IPS DF 4.7 (cell line): ENCODE data around the gene CDH4.

Source experiments
- DNase-seq: peaks from one replicate; pipeline ENCODE4 v3.0.0-alpha.2; 2013; ENCODE audit warnings: low spot score; ENCODE audit errors: extremely low read depth

Gene CDH4

GRCh38 chr20:61555566-61555965 is 303.5 kb downstream of the CDH4 start:
- no peak for DNase-seq

DNA sequence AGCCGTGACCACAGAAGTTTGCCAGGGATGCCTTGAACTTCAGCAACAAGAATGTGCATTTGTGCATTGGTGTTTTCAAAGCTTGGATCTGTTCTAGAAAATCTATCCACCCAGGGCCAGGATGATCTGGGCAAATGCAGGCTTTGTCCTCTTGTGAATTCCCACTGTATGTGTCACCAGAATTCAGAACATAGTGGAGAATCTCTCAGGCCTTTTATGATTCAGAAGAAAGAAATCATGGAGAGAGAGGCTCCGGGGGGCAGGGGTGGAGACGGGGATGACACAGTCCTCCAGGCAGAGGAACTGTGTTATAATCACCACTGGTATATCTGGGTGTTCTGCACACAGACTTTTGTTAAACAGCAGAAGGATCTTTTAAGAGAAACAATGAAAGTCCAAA is 304.1 kb downstream of the CDH4 start:
- no peak for DNase-seq

DNA sequence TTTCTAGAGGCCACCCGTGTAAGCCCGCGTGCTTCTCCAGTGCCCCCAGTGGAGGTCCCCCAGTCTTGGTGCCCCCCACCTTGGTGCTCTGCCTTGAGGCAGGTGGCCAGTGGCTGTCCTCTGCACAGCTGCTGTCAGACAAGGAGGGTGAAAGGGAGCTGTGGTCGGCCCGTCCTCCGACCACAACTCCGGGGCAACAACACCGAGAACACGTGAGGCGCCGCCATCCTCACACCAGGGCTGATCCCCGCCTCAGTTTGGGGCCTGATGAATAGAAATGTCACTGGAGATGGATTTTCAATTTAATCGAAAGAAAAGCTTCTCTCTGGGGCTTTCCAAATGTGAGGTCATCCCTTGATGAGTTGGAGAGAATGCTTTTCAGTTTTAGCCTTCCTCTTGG is 304.6 kb downstream of the CDH4 start:
- DNase-seq, result no peak

DNA sequence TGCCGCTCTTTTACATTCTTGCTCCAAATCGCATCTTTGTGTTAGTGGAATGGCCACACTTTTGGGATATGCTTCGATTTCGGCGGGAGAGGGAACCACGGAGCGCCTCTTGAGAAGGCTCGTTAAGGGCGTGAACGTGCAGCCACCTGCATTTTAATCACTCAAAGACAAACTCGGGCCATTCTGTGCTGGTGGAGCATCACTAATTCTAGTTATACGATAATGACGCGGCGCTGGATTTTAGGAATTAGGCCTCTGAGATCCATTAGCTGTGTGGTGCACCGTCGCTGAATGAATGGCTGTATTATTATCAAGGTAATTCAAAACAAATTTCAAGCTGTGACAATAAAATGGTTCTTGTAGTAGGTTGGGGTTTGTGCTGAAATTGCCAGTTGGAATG is 305.6 kb downstream of the CDH4 start:
- no peak for DNase-seq

GRCh38 chr20:61558726-61559125 is 306.7 kb downstream of the CDH4 start:
- no peak for DNase-seq

DNA sequence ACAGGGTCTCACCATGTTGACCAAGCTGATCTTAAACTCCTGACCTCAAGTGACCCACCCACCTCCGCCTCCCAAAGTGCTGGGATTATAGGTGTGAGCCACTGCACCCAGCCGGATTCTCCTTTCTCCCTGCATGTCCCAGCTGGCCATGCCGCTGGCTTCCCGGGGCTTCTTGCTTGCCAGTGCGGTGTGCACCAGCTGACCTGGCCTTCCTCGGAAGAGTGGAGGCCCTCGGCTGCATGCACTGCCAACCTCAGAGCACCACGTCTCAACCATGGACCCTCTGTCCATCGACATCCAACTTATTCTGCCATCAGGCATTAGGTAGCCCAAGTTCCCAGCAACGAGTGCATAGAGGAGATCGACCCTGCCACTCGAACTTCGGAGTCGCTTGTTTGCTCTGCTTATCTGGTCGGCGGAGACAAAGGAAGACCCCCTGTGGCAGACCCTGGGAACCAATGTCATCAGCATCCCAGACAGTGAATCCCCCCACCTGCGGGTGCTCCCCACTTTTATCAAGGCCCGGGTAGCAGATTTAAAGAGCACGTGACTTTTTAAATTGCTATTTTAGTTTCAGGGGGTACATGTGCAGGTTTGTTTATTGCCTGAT is 307.8 kb downstream of the CDH4 start:
- DNase-seq, result no peak

DNA sequence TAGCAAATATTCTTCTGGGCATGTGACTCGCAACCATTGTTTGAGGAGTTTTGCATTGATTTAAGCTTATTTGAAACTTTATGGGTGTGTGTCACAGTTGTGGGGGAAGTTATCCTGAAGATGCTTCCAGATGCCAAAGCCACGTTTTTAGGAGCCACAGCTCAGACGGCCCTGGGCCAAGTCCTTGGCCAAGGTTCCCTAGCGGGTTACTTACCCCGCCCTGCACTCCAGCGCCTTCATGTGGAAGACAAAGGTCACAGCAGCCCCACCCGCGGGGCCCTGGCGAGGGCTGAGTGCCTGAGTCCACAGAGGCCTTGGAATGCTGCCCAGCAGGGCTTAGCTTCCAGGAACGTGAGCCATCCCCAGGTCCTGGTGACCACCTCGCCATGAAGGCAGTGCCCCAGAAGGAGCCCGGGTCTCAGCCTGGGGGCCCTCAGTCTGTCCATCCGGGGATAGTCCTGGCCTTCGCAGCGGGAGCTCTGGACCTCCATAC is 308.3 kb downstream of the CDH4 start:
- no peak for DNase-seq

DNA sequence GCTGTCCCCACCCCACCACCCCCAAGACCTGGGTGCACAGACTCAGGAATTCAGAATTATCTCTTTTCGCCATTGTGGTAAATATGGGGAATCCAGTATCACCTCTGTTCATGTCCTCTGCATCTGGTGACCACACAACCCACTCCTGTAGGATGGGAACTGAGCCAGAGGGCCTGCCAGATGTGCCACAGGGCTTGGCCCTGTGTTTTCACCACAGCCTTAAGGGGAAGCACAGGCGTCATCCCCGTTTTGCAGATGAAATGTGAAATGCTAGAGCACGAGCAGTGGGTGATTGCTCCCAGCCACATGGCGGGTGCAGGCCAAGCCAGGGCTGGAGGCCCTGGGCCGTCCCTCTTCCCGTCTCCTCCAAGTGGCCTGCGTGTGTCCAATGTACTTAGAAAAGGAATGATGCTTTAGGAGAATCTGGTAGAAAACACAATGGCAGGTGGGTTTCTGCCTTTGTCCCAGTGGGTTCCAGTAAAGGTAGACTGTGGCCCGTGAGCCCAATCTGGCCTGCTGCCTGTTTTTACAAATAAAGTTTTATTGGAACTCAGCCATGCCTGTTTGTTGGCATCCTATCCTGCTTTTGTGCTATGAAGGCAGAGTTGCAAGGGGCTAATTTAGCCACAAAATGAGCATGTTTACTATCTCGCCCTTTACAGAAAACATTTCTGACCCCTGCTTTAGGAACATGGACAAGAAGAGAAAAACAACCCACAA is 309.2 kb downstream of the CDH4 start:
- DNase-seq, result no peak

DNA sequence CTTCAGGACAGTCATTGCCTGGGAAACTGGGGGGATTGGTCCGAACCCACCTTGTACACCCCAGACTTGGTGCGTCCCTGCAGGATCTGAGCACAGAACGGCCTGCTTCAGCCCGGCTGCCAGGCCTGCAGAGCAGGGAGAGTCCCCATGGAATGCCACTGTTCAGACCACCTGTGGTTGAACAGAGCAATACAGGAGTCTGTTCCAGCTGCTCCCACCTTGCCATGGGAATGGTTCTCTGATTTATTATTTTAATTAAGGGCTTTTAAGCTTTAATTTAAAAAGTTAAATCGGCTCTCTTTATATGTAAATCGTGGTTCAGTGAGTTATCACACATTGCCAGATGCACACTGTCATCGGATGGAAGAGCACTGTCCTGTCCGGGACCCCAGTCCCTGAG is 310.4 kb downstream of the CDH4 start:
- DNase-seq, result no peak

DNA sequence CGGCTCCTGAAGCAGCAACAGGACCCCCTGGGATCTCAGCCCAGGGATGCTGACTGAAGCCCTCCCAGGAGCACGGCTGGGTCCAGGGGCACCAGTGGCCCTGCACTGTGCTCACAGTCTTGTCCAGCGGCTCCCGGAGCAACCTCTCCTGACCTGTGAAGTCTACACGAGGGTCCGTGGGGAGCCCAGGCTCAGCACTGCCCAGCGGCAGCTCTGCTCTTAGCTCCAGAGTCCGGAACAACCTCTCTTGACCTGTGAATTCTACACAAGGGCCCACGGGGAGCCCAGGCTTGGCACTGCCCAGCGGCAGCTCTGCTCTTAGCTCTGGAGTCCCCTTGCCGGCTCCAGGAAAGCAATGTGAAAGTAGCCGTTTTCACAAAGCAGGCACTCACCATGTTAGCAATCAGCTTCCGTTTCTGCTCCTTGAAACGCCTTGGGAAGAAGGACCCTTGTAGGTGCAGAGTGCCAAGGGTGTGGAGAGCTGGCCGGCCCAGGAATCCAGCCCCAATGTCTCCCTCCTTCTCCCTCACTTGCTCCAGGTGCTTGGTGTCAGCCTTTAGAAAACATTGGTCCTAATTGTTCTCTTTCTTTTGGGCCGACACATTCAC is 310.9 kb downstream of the CDH4 start:
- DNase-seq, result no peak

DNA sequence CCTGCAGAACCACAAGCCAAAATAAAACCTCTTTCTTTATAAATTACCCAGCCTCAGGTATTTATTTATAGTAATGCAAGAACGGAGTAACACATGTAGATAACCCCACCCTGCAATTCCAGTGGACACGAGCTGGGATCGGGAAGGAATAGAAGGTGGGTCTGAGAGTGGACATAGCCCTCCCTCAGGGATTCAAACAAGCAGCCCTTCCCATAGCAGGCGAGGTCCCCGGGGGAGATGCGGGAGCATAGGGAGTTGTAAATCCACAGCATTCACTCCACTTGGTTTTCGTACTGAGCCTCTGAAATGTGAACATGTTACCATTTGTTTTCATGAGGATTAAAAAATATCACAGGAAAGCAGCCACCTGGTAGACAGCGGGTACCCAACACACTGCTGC is 312.6 kb downstream of the CDH4 start:
- no peak for DNase-seq

- no peak for DNase-seq
Measured at GRCh38 chr20:61565791-61566190, 313.7 kb downstream of the CDH4 start.

- DNase-seq, result no peak
Measured at GRCh38 chr20:61566691-61567090, 314.6 kb downstream of the CDH4 start.

- DNase-seq, result no peak
Measured at GRCh38 chr20:61567204-61567603, 315.1 kb downstream of the CDH4 start.

GRCh38 chr20:61569825-61570224 is 317.8 kb downstream of the CDH4 start:
- DNase-seq, result no peak

DNA sequence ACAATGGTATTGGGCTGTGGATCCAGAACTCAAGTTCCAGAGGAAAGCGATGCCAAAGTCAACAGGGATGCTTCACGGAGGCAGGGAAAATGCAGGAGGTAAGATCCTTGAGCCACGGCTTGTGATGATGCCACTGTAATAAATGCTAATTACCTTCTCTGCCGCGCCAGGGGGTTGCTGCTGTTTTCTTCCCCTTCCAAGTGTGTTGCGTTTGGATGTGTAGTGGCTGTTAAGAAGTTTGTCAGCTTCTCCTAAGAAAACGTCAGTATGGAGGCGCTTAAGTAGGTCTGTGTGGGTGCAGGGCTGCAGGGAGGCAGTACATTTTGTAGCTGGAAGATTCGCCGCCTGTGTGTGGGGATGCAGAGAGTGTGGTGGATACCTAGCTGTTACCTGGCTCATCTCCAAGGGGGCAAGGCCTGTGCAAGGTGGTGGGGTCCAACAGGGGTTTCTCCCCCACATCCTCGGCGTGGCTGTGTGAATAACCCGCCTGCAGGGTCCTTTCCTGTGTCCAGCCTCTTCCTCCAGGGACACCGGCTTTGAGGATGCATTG is 318.7 kb downstream of the CDH4 start:
- no peak for DNase-seq

DNA sequence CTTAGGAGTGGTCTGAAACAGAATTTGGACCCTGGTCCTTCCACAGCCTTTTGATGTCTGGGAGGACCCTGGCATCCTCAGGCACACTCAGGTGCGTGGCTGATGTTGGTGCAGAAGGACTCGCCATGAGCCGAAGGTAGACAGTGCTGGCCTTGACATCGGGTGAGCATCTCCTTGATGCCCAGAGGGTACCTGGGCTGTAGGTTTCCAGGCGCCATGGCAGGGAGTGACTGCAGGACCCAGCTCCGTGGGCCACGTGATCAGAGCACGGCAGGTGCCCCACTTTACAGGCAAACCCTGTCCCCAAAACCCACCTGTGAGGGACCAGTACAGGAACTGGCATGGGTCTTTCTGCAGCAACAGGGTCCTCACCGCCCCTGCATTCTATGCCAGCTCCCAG is 319.2 kb downstream of the CDH4 start:
- no peak for DNase-seq

- no peak for DNase-seq
Measured at GRCh38 chr20:61571916-61572711, 320.1 kb downstream of the CDH4 start.

DNA sequence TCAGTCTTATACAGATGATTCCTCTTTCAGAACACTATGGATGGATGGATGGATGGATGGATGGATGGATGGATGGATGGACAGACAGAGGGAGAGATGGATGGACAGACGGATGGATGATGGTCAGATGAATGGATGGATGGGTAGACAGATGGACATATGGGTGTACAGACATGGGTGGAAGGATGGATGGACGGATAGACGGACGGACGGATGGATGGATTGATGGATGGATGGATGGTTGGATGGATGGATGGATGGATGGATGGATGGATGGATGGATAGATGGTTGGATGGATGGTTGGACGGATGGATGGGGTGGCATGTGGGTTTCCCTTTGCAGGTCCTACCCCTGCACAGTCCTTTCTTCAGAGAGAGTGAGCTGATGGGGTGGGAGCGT is 320.7 kb downstream of the CDH4 start:
- DNase-seq, result no peak

- DNase-seq, result no peak
Measured at GRCh38 chr20:61573415-61574305, 321.6 kb downstream of the CDH4 start.
